ENCODE data around the gene SRR. TPM values are rescaled to one million over a fixed set of nuclear protein-coding genes. Genes with fewer than 3 reads are reported as not detected.

SRR gene
- total RNA-seq, 1 donor from 2014 or later, result 12.2 TPM

DNA sequence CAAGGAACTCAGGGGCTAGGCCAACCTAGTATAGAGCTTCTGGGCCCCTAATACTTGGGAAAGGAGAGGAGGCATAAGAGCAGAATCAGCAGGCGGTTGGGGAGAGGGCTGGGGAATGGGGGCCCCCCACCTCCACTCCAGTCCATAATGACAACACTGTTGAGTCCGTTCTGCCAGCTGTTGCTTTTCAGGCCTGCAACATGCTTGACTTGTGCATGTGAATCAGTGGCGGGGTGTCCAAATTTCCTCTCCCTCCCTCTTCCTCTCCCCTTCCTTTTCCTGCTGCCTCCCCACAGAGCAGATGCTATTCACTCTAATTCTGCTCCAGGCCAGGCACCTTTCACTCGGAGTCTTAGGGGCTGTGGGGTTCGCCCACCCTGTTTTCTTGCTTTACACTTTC, 65.3 kb downstream of the SRR start:
- ATAC-seq (no peak), DNase-seq (no peak)
- Histone ChIP-seq H3K27me3 (ENCODE audit: low read depth) (no peaks in the 10 kb centered on the region), H3K4me1 (peaks cover 3% of the 10 kb centered on the region), H3K27ac (no peak overlapping the region), H3K36me3 (peaks cover 69% of the 10 kb centered on the region), H3K4me3 (no peak overlapping the region), H3K9me3 (no peaks in the 10 kb centered on the region)
- intact Hi-C loops (cut with DNase I), result no loop called here
- TF ChIP-seq CTCF (IDR thresholded peaks at IDR 0.05), result no peak

GRCh38 chr17:2369551-2370210, 65.9 kb downstream of the SRR start:
- Histone ChIP-seq H3K4me1 (no peaks in the 10 kb centered on the region), H3K27me3 (ENCODE audit: low read depth) (no peaks in the 10 kb centered on the region), H3K27ac (no peak overlapping the region), H3K9me3 (no peaks in the 10 kb centered on the region), H3K4me3 (no peak overlapping the region), H3K36me3 (peaks cover 69% of the 10 kb centered on the region)
- no peak for TF ChIP-seq CTCF (IDR thresholded peaks at IDR 0.05)
- intact Hi-C loops (cut with DNase I), result no loop called here
- DNase-seq (no peak), ATAC-seq (no peak)

DNA sequence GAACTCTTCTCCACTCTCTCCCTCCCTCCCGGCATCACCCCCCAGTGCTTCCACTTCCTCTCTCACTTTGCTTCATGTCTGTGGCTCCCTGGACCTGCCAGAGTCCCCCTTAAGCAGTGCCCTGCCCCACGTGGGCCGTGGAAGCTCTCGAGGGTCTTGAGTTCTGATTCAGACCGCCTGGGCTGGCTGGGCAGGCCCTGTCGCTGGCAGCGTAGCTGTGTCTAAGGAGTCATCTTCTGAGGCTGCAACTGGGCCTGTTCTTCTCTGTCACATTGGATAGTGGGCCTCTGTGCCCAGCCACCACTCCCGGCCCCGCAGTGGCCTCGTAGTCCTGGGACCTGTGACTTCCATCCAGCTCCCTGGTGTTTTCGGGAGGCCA, 66.5 kb downstream of the SRR start:
- TF ChIP-seq CTCF (IDR thresholded peaks at IDR 0.05), result no peak
- H3K36me3 ChIP-seq, result peaks cover 69% of the 10 kb centered on the region
- intact Hi-C loops (cut with DNase I), result no loop called here

GRCh38 chr17:2371183-2372130, 67.7 kb downstream of the SRR start:
- Histone ChIP-seq H3K27me3 (ENCODE audit: low read depth) (no peaks in the 10 kb centered on the region), H3K27ac (no peak overlapping the region), H3K4me3 (no peak overlapping the region), H3K36me3 (peaks cover 71% of the 10 kb centered on the region), H3K4me1 (no peaks in the 10 kb centered on the region), H3K9me3 (no peaks in the 10 kb centered on the region)
- DNase-seq (no peak), ATAC-seq (no peak)
- intact Hi-C loops (cut with DNase I), result no loop called here
- no peak for TF ChIP-seq CTCF (IDR thresholded peaks at IDR 0.05)

More for the DNA sequence above, 66.5 kb downstream of the SRR start:
- no peak overlapping the region for H3K4me3 ChIP-seq
- no peaks in the 10 kb centered on the region for H3K9me3 ChIP-seq
- DNase-seq (no peak), ATAC-seq (no peak)
- no peak overlapping the region for H3K27ac ChIP-seq
- H3K27me3 ChIP-seq (ENCODE audit: low read depth), result no peaks in the 10 kb centered on the region
- H3K4me1 ChIP-seq, result no peaks in the 10 kb centered on the region

GRCh38 chr17:2372180-2372579, 68.4 kb downstream of the SRR start:
- H3K36me3 ChIP-seq, result peaks cover 71% of the 10 kb centered on the region
- H3K27me3 ChIP-seq (ENCODE audit: low read depth), result no peaks in the 10 kb centered on the region
- no peak overlapping the region for H3K4me3 ChIP-seq
- H3K27ac ChIP-seq, result no peak overlapping the region
- no peak for TF ChIP-seq CTCF (IDR thresholded peaks at IDR 0.05)
- DNase-seq, result no peak
- intact Hi-C loops (cut with DNase I), result no loop called here
- H3K4me1 ChIP-seq, result no peaks in the 10 kb centered on the region
- H3K9me3 ChIP-seq, result no peaks in the 10 kb centered on the region
- ATAC-seq, result no peak

Data from lower lobe of right lung (tissue), 2 donors.